ENCODE measurements around the gene LRRN4CL. TPM values are rescaled to one million over a fixed set of nuclear protein-coding genes. Genes with fewer than 3 reads are reported as not detected.
A peak's percentile ranks its signal among the peaks of the same experiment; 100 is the strongest.

LRRN4CL gene
- total and polyA plus RNA-seq, 9 of the 15 experiments (the other 6 are each of a cell fraction or from before 2014, with no cell fraction given): 0.03 to 0.11 (median 0.05) TPM; not detected in 4

DNA sequence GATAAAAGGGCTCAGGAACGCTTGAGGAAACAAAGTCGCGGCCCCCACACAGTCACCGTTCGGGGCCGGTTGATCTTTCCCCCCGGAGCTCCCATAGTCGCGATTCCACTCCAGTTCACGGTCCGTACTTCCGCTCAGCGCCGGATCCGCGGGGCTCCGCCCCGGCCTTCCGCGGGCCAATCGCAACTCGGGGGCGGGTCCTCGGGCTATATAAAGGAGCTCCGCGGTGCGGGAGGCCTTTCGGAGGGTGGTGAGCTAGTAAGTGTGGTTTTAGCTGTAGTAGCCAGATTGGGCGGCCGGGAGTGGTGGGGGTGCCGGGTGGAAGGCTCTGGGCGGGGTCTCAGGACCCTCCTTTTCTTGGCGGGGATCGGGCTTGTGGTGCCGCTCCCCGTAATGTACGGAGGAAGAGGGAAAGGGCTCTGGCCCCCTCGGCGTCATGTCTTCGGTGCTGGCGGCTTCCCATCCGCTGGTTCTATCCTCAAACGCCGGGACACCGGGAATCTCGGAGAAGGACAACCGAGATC lies 24.2 kb downstream of the LRRN4CL start, which contains the start of the genes C11orf98 and CSKMT (continued):
- TF ChIP-seq TEAD4 (IDR thresholded peaks at IDR 0.05; ENCODE audit: low read length) (no peak; the same call in 1 of the 2 replicates), TEAD4 (CRISPR knock-in tag; IDR thresholded peaks at IDR 0.05; ENCODE audit: borderline replicate concordance) (no peak), ZNF384 (IDR thresholded peaks at IDR 0.05; ENCODE audit: low read depth, low read length) (no peak), CTCF (IDR thresholded peaks at IDR 0.05 in 2 of 3, conservative IDR thresholded peaks at IDR 0.05 in 1 of 3; ENCODE audit: insufficient read depth in 2 of 3, low read depth in 1 of 3, low read length in 3 of 3) (no peak), IFI16 (CRISPR knock-in tag; IDR thresholded peaks at IDR 0.05) (no peak), CREBBP (IDR thresholded peaks at IDR 0.05; ENCODE audit: low read depth, low read length) (peak; percentile 27), HNRNPUL1 (IDR thresholded peaks at IDR 0.05; ENCODE audit: low read length) (peak; percentile 59; the same call in 1 of the 2 replicates), ZNF253 (CRISPR knock-in tag; conservative IDR thresholded peaks at IDR 0.05) (no peak; the same call in 1 of the 2 replicates), SMARCA5 (IDR thresholded peaks at IDR 0.05) (no peak), CEBPZ (IDR thresholded peaks at IDR 0.05; ENCODE audit: borderline replicate concordance, low read depth, low read length) (no peak), HOXB6 (CRISPR knock-in tag; IDR thresholded peaks at IDR 0.05; ENCODE audit: borderline replicate concordance) (peak; percentile 81), SIN3B (IDR thresholded peaks at IDR 0.05; ENCODE audit: low read depth) (0 out of 2 replicates have a peak, but pooled peaks have one; percentile 5), TEAD2 (tag; IDR thresholded peaks at IDR 0.05) (no peak), CBFA2T2 (conservative IDR thresholded peaks at IDR 0.05) (no peak), GTF2A2 (tag; IDR thresholded peaks at IDR 0.05) (peak; percentile 95)
- TF ChIP-seq, protein P1, sequence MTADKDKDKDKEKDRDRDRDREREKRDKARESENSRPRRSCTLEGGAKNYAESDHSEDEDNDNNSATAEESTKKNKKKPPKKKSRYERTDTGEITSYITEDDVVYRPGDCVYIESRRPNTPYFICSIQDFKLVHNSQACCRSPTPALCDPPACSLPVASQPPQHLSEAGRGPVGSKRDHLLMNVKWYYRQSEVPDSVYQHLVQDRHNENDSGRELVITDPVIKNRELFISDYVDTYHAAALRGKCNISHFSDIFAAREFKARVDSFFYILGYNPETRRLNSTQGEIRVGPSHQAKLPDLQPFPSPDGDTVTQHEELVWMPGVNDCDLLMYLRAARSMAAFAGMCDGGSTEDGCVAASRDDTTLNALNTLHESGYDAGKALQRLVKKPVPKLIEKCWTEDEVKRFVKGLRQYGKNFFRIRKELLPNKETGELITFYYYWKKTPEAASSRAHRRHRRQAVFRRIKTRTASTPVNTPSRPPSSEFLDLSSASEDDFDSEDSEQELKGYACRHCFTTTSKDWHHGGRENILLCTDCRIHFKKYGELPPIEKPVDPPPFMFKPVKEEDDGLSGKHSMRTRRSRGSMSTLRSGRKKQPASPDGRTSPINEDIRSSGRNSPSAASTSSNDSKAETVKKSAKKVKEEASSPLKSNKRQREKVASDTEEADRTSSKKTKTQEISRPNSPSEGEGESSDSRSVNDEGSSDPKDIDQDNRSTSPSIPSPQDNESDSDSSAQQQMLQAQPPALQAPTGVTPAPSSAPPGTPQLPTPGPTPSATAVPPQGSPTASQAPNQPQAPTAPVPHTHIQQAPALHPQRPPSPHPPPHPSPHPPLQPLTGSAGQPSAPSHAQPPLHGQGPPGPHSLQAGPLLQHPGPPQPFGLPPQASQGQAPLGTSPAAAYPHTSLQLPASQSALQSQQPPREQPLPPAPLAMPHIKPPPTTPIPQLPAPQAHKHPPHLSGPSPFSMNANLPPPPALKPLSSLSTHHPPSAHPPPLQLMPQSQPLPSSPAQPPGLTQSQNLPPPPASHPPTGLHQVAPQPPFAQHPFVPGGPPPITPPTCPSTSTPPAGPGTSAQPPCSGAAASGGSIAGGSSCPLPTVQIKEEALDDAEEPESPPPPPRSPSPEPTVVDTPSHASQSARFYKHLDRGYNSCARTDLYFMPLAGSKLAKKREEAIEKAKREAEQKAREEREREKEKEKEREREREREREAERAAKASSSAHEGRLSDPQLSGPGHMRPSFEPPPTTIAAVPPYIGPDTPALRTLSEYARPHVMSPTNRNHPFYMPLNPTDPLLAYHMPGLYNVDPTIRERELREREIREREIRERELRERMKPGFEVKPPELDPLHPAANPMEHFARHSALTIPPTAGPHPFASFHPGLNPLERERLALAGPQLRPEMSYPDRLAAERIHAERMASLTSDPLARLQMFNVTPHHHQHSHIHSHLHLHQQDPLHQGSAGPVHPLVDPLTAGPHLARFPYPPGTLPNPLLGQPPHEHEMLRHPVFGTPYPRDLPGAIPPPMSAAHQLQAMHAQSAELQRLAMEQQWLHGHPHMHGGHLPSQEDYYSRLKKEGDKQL (CRISPR knock-in tag; IDR thresholded peaks at IDR 0.05; ENCODE audit: borderline replicate concordance): no peak
- TF ChIP-seq, protein P2, sequence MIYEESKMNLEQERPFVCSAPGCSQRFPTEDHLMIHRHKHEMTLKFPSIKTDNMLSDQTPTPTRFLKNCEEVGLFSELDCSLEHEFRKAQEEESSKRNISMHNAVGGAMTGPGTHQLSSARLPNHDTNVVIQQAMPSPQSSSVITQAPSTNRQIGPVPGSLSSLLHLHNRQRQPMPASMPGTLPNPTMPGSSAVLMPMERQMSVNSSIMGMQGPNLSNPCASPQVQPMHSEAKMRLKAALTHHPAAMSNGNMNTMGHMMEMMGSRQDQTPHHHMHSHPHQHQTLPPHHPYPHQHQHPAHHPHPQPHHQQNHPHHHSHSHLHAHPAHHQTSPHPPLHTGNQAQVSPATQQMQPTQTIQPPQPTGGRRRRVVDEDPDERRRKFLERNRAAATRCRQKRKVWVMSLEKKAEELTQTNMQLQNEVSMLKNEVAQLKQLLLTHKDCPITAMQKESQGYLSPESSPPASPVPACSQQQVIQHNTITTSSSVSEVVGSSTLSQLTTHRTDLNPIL (CRISPR knock-in tag; IDR thresholded peaks at IDR 0.05): no peak; the same call in 1 of the 2 replicates

All from K562 (cell line).